ENCODE data around the gene KLF4. TPM values are rescaled to one million over a fixed set of nuclear protein-coding genes. Genes with fewer than 3 reads are reported as not detected.

KLF4 gene
- polyA plus RNA-seq, 1 donor: 20.4 TPM

DNA sequence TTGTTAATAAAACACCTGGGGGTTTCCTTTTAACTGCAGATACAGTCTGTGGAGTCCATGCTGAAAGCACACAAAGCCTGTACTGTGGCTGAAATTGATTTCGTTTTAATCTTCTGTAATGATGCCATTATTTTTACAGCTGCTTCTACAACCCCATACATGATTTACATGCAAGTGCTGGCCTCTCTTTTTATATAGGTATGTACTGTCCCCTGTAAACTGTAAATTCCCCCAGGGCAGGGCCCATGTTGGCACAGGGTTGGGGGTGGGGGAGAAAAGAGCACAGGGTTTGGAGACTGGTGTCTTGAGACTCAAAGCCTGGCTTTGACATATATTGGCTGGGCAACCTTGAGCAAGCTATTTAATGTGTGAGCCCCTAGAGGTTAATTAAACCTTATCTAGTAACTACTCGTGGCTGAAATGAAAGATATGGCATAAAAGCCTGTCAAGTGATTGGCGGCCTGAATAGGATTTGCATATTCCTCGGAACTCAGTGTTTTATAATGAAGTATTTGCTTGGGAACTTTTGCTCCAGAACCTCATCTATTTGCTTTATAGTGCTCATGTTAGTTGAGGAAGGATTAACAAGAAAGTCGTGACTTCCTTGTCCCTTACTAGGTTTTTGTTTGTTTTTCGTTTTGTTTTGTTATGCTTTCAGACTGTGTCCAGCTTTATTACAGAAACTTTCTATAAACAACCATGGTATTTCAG is 34.0 kb downstream of the KLF4 start:
- no peak for DNase-seq (ENCODE audit: low read depth)

DNA sequence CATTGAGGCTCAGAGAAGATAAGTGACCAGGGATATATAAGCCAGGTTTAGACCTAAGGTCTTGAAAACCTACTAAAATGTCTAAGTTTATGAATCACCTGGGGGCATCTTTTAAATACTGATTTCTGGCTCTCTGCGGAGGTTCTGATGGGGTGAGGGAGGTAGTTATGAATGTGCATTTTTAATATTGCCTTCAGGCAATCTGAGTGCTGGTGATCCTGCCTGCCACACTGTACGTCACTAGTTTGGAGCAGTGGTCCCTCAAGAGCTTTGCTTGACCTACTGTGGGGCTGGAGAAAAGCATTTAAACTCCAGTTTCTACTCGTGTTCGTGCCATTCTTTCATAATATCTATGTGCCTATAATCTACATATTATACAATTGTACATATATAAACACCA is 36.1 kb downstream of the KLF4 start:
- DNase-seq (ENCODE audit: low read depth): no peak

DNA sequence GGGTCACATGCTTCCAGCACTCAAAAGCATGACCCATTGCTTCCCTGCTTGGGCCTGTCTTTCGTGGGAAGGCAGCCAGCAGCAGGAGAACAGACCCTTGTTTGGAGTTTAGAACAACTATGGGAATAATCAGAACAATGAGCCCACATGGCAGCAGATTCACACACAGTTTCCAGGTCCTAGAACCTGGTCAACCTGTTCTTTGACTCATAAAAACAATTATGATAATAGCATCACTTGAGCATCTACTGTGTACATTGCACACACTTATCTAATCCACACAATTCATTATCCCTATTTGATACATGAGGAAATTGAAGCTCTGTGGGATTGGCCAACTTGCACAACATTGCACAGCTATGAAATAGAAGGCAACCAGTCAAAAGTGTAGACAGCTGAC is 41.7 kb downstream of the KLF4 start:
- DNase-seq (ENCODE audit: low read depth): no peak

DNA sequence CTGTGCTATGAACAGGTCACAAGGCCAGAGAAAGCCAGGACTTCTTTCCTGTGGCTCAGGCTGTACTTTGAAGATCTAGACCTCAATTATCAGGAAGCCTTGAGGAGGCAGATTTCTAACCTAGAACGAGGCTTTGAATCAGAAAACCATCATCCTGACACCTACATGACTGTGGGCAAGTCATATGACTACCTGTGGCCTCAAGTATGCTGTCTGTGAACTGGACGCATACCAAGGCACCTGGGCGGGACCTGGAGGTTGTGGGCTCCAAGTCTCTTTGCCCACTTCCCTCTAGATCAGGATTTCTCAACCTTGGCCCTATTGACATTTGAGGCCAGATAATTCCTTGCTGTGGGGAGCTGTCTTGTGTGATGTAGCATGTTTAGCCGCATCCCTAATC is 42.5 kb downstream of the KLF4 start:
- no peak for DNase-seq (ENCODE audit: low read depth)

DNA sequence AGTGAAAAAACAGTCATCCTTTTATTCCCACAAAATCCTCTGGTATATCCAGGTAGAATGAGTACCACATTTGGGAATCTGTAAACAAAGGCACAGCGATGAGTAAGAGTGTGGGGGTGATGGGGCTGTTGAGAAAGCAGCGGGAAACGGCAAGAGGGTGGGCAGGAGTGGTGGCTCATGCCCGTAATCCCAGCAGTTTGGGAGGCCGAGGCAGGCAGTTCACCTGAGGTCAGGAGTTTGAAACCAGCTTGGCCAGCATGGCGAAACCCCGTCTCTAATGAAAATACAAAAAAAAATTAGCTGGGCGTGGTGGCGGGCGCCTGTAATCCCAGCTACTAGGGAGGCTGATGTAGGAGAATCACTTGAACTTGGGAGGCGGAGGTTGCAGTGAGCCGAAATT is 43.1 kb downstream of the KLF4 start:
- DNase-seq (ENCODE audit: low read depth): no peak

DNA sequence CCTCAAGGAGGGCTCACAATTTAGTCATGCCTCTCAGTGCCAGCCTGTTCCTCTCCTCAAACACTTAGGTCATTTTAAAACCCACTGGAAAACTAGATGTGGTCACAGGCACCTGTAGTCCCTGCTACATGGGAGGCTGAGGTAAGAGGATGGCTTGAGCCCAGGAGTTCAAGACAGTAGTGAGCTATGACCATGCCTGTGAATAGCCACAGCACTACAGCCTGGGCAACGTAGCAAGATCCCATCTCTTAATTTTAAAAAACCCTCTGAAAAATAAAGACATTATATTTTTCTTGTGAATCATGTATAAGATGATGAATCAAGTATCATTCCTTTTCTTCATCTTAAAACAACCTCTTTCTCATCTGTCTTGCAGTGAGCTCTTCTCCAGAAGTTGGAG is 45.8 kb downstream of the KLF4 start:
- no peak for DNase-seq (ENCODE audit: low read depth)

DNA sequence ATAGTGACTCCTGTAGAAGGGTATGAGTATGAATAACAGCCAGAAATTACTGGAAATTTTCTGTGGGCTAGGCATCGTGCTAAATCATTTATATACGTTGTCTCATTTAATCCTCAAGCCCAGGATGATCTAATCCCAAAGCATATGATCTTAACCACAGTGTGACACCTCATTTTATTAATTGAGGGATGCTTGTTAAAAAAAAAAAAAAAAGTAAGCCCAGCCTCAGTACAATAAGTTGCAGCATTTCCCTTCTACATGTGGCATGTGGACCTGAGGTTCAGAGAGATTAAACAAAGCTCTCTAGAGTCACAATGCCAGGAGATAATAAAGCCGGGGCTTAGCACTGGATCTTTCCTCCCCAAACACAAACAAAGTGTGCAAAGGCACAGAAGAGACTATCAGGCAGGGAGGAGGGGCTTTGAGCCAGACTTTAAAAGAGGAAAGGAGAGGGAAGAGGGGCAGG is 49.5 kb downstream of the KLF4 start:
- no peak for DNase-seq (ENCODE audit: low read depth)

DNA sequence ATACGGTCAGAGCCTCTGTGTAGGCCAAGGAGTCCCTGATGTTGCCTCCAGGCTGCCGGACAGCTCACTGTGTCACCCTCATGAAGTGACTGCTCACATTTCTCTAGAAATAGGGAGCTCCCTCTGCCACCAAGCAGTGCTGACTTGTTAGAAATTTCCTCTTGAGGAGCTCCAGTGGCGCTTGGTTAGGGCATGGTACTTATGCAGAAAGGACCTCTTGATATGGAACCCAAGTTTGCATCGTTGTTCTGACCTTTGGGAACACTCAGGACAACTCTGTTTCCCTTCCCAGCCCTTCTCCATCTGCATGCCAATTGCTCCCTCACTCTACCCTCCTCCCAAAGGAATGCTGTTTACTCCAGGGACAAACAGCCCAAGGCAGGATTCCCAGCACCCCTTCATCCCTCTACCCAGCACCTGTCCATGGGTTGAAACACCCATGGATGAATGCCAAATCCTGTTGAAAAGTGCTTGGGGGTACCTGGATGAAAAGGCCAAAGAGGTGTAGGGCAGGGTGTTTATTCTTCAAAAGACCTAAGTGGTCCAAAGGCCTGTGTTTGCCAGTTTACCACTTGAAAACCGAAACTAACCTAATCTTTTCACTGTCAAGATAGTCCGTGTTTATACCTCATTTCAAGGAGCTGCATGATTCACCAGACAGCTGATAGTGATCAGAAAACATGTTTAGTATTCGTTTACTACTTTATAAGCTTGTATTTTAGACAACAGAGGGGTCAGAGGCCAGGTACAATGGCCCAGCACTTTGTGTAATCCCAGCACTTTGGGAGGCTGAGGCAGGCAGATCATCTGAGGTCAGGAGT is 51.1 kb downstream of the KLF4 start:
- no peak for DNase-seq (ENCODE audit: low read depth)

DNA sequence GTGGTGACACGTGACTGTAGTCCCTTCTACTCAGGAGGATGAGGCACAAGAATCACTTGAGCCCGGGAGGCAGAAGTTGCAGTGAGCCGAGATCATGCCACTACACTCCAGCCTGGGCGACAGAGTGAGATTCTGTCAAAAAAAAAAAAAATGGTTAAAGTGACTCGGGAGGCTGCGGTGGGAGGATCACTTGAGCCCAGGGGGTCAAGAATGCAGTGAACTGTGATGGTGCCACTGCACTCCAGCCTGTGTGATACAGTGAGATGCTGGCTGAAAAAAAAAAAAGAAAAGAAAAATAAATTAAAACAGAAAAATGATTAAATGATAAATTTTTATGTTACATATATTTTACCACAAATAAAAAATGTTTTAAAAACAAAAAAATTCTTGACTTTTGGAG is 51.9 kb downstream of the KLF4 start:
- no peak for DNase-seq (ENCODE audit: low read depth)

DNA sequence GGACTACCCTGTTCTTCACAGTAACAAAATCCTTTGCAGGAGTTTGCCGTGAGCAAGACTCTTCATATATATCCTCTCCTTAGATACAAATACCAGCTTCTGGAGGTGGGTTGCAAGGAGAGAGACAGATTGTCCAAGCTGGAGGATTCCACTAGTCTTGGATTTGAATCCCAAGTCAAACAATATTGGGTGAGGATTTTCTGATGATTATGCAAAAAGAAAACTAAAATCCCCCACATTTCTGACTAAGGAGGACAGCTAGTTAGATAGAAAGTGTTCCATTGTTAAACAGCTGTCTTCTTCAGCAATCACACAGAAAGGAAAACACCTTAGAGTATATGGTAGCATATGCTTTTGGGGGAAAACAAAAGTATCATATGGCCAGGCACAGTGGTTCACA is 54.2 kb downstream of the KLF4 start:
- no peak for DNase-seq (ENCODE audit: low read depth)

Other genes starting within 250 kb of the KLF4 start
- gene RAD23B, start 206.5 kb downstream of the KLF4 start, polyA plus RNA-seq (ENCODE audit: insufficient read length): 111 TPM